ENCODE results near the gene BCL3.
A peak's percentile ranks its signal among the peaks of the same experiment; 100 is the strongest.
"Not testable (repeated sequence)": the region's sequence is repeated elsewhere in the genome, so short reads cannot be mapped to it uniquely, and the experiment has no call there.

The BCL3 gene, protein sequence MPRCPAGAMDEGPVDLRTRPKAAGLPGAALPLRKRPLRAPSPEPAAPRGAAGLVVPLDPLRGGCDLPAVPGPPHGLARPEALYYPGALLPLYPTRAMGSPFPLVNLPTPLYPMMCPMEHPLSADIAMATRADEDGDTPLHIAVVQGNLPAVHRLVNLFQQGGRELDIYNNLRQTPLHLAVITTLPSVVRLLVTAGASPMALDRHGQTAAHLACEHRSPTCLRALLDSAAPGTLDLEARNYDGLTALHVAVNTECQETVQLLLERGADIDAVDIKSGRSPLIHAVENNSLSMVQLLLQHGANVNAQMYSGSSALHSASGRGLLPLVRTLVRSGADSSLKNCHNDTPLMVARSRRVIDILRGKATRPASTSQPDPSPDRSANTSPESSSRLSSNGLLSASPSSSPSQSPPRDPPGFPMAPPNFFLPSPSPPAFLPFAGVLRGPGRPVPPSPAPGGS

DNA sequence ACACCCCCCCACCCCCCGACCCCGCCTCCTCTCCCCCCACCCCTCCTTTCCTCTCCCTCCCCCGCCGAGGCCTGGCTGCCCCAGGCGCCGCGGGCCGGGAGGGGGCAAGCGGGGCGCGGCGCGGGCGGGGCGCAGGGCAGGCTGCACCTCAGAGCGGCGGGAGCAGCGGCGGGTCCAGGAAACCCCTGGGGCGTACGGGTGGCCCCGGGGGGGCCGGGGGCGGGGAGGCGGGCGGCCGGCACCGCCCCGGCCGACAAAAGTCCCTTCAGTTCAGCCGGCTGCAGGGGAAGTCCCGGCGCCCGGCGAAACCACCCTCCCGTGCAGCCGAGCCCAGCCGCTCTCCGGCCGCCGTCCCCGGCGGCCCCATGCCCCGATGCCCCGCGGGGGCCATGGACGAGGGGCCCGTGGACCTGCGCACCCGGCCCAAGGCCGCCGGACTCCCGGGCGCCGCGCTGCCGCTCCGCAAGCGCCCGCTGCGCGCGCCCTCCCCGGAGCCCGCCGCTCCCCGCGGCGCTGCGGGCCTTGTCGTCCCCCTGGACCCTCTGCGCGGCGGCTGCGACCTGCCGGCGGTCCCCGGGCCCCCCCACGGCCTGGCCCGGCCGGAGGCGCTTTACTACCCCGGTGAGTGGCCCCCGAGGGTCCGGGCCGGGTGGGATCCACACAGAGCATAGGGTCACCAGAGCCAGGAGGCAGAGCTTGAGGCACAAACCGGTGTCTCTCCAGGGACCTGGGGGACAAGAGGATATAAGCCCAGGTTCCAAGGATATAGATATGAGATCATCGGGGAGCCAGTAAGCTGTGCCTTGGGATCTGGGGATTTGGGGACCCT lies at the start of gene BCL3:
BCL3 (plus strand) TSS at position 283 of the 829 bp plus-strand sequence; CDS start at position 366, 83 bp downstream.
- DNase-seq (ENCODE audit: low spot score), result peak; percentile 86

DNA sequence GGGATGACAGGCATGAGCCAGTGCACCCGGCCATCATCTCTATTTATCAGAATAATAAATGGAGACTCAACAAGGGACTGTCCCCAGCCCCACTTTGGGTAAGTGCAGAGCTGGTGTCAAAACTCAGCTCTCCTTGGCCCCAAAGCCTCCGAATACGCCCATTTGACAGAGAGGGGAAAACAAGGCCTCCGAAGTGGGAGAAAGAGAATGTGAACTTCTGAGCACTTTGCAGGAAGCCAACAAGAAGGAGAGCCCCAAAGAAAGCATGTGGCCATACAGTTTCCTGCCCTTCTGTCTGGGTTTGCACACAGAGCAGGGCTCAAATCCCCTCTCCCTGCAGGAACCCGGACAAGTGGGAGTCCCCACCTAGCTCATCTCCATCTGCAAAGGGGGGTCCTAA lies 48.0 kb upstream of the BCL3 start:
- no peak for DNase-seq (ENCODE audit: low spot score)

- DNase-seq (ENCODE audit: low spot score), result no peak
Observed at GRCh38 chr19:44701228-44701627, 47.3 kb upstream of the BCL3 start.

DNA sequence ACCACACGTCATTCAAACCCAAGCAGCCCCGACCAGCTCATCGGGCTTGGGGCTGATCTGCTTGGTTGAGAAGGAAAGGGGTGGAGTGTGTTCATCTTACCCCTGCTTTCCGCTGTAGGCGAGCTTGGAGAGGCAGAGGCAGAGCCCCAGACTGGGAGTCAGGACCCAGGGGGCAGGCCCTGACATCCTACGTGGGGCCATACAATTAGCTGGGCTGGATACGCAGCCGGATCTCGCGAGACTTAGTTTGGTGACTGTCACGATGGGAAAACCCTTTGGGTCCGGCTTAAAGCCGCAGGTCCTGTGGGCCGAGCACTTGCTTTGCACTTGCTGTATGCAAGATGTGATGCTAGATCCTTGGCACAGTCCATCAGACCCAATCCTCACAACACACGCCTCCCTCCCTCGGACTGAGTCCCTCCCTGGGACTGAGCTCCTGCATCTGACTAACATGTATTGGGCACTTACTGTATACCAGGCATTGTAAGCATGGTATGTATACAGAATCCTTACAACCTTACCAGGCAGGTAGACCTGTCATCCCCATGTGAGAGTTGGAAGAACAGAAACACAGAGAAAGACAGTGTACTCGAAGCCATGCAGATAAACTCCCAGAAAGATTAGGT lies 45.8 kb upstream of the BCL3 start:
- DNase-seq (ENCODE audit: low spot score), result no peak

DNA sequence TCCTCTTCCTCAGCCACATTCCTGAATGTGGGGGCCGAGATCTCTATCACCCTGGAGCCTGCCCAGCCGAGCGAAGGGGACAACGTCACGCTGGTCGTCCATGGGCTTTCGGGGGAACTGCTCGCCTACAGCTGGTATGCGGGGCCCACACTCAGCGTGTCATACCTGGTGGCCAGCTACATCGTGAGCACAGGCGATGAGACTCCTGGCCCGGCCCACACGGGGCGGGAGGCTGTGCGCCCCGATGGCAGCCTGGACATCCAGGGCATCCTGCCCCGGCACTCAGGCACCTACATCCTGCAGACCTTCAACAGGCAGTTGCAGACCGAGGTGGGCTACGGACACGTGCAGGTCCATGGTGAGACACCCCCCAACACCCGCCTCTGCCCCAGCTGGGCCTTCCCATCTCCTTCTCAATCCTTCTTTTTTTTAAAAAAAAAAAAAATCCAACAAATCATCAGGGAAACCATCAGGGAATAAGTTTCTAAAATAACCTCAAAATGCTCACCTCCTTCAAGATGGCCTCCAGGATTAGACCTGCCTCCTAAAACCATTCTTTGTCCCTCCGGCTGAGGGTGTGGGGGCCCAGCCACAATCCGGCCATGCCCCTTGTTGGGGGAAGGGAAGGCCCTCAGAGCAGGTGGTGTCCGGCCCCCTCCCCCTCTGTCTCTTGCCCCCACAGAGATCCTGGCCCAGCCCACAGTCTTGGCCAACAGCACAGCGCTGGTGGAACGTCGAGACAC lies 45.0 kb upstream of the BCL3 start:
- DNase-seq (ENCODE audit: low spot score), result no peak

DNA sequence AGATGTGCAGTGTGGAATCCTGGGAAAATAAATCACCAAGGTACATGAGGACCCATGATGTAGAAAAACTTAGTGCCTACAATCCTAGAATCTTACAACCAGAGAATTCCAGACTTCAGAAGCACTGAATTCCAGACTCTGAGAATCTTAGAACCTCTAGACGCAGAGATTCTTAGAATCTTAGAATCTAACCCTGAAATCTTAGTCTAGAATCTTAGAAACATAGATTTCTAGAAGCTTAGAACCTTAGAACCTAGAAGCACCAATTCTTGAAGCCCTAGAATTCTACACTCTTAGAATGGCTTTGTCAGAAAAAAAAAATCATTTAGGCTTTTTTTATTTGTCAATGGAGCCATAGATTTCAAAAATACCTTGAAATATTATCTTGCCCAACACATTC lies 43.5 kb upstream of the BCL3 start:
- DNase-seq (ENCODE audit: low spot score), result no peak

- DNase-seq (ENCODE audit: low spot score), result no peak
Observed at GRCh38 chr19:44705502-44706010, 43.0 kb upstream of the BCL3 start.

GRCh38 chr19:44706506-44707236 lies 41.8 kb upstream of the BCL3 start:
- no peak for DNase-seq (ENCODE audit: low spot score)

DNA sequence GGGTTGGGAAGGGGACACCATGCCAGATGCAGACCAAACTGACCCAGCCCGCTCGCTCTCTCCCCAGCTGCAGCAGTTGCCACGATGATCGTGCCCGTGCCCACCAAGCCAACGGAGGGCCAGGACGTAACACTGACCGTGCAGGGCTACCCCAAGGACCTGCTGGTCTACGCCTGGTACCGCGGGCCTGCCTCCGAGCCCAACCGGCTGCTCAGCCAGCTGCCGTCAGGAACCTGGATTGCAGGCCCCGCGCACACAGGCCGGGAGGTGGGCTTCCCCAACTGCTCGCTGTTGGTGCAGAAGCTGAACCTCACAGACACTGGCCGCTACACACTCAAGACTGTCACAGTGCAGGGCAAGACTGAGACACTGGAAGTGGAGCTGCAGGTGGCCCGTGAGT lies 40.7 kb upstream of the BCL3 start:
- DNase-seq (ENCODE audit: low spot score), result no peak

DNA sequence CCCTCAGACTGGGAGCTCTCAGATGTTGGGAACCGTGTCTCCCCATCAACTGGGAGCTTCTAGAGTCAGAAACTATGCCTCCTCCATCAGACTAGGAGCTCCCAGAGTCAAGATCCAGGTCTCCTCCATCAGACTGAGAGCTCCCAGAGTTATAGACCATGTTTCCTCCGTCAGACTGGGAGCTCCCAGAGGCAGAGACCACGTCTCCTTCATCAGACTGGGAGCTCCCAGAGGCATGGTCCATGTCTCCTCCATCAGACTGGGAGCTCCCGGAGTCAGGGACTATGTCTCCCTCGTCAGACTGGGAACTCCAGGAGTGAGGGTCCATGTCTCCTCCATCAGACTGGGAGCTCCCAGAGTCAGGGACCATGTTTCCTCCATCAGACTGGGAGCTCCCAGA lies 39.6 kb upstream of the BCL3 start:
- DNase-seq (ENCODE audit: low spot score), result no peak

DNA sequence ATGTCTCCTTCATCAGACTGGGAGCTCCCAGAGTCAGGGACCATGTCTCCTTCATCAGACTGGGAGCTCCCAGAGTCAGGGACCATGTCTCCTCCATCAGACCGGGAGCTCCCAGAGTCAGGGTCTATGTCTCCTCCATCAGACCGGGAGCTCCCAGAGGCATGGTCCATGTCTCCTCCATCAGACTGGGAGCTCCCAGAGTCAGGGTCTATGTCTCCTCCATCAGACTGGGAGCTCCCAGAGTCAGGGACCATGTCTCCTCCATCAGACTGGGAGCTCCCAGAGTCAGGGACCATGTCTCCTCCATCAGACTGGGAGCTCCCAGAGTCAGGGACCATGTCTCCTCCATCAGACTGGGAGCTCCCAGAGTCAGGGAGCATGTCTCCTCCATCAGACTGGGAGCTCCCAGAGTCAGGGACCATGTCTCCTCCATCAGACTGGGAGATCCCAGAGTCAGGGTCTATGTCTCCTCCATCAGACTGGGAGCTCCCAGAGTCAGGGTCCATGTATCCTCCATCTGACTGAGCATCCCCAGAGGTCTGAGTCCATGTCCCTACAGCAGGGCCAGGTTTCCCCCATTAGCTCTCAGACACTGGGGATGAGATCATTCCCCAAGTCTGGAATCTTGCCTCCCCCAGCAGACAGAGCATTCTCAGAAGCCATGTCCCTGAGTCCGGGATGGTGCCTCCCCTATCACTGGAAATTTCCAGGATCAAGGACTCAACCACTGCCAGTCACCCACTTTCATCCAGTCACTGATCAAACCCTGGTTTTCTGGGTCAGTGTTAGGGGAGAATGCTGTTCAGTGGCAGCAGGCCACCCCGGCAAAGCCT lies 38.9 kb upstream of the BCL3 start:
- DNase-seq (ENCODE audit: low spot score), result not testable (repeated sequence)

- DNase-seq (ENCODE audit: low spot score), result no peak
Observed at GRCh38 chr19:44710483-44710882, 38.0 kb upstream of the BCL3 start.

DNA sequence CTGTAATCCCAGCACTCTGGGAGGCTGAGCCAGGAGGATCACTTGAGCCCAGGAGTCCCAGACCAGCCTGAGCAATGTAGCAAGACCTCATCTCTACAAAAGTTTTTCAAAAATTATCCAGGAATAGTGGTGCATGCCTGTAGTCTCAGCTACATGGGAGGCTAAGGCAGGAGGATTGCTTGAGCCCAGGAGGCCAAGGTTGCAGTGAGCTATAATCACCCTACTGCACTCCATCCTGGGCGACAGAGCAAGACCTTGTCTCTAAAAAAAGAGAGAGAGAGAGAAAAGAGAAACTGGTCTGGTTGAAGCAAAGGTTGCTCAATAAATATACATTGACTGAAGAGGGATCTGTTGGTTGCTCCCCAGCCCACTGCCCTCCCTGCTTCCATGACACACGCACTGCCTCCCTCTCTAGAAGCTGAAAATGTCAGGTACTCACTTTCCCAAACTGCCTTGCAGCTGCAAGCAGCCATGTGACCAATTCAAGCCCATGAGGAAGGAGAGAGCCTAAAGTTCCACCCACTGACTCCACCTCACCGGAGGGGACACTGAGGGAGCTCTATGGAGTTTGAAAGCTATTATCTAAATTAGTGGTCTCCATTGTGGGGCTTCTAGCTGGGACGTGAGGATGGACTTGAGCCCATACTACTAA lies 35.5 kb upstream of the BCL3 start:
- no peak for DNase-seq (ENCODE audit: low spot score)

DNA sequence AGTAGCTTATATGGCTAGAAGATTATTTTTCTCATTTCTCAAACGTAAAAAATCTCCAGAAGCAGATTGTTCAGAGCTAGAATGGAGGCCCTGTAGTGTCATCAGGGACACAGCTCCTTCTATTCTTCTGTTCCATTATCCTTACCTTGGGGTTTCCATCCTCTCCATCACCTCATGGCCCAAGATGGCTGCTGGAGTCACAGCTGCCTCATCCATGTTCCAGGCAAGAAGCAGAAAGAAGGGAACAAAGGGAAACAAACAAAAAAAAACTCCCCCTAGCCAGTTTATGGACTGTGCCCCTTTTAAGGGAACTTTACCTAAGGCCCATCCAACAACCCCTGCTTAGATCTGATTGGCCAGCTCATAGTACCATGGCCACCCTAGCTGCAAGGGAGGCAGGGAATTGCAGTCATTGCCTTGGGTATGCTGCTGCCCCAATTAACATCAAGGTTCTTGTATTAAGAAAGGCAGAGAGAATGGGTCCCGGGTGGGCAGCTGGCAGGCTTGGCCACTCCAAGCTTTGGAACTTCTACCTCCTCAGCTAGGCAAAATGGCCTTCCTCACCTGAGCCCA lies 33.8 kb upstream of the BCL3 start:
- no peak for DNase-seq (ENCODE audit: low spot score)

DNA sequence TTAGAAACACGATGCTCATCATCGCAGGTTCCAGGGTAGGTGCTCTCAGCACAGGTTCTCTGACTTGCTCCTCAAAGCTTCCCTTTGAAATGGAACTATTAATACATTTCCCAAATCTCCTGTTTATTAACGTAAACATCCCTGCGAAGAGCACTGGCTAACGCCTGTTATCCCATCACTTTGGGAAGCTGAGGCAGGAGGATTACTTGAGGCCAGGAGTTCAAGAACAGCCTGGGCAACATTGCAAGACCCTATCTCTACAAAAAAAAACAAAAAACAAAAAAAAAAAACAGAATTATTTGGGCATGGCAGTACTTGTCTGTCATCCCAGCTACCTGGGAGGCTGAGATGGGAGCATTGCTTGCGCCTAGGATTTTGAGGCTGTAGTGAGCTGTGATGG lies 30.9 kb upstream of the BCL3 start:
- no peak for DNase-seq (ENCODE audit: low spot score)

DNA sequence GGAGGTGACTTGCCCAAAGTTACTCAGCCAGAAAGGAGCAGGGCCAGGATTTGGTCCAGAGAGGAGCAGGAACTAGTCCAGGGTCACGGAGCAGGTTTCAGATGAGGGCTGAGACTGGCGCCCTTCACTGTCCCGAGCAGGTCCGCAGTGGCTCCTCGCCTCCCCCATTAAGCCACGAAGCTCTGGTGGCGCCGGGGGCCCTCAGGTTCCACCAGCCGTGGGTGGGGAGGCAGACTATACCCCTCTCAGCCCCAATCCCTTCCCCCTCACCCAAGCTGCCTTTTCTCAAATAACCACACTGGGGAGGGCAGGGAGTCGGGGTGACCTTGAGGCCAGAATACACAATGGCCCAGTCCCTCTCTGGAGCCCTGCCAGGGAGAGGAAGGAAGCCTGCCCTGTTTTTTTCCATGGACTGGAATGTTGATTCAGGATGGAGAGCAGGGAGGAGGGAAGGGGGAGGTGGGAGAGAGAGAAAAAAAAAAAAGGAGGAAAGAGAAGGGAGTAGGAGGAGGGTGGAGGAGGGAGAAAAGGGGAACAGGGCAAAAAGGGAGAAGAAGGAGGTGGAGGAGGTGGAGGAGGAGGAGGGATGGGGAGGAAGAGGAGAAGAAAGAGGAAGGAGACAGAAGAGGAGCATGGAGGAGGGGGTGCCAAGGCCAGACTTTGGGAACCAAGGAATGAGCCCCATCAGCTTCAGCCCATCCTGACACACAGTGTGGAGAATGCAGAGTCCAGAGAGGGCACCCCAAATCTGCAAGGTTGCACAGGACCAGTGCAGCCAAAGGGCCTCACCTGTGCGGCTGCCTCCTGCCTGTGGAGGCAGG lies 29.9 kb upstream of the BCL3 start:
- no peak for DNase-seq (ENCODE audit: low spot score)

GRCh38 chr19:44719262-44719701 lies 29.2 kb upstream of the BCL3 start:
- no peak for DNase-seq (ENCODE audit: low spot score)

- DNase-seq (ENCODE audit: low spot score), result not testable (repeated sequence)
Observed at GRCh38 chr19:44720396-44720795, 28.1 kb upstream of the BCL3 start.

Measured in CD4-positive, alpha-beta T cell treated with Interleukin-2 at 100 ng/mL for 4 hours (primary cell).